ENCODE data around the gene GPR35. TPM values are rescaled to one million over a fixed set of nuclear protein-coding genes. Genes with fewer than 3 reads are reported as not detected.

Gene GPR35
- total and polyA plus RNA-seq, 2 donors (not counting 1 experiment from before 2014, with no cell fraction given): 1.2 TPM; not detected in 1

- Histone ChIP-seq H4K20me1 (ENCODE audit: control insufficient read depth, extremely low read depth, insufficient read depth, low read length) (no peaks in the 10 kb centered on the region), H3K27ac (ENCODE audit: insufficient read depth, low read length) (no peak overlapping the region), H3K4me3 (replicated peaks in 1 of 4; ENCODE audit: control extremely low read depth in 1 of 4, insufficient read depth in 1 of 4, low read depth in 3 of 4, low read length in 4 of 4) (no peak overlapping the region), H3K9me3 (ENCODE audit: control insufficient read depth, insufficient read depth, low read depth, low read length) (no peaks in the 10 kb centered on the region), H3K79me2 (ENCODE audit: control insufficient read depth, insufficient read depth, low read length) (no peaks in the 10 kb centered on the region), H3K36me3 (ENCODE audit: control insufficient read depth, insufficient read depth, low read length) (no peaks in the 10 kb centered on the region), H3K4me2 (ENCODE audit: extremely low read depth, insufficient read depth, low read length) (no peak overlapping the region), H3K4me1 (ENCODE audit: control insufficient read depth, extremely low read depth, insufficient read depth, low read length) (no peaks in the 10 kb centered on the region), H3K27me3 (ENCODE audit: control insufficient read depth, insufficient read depth, low read length) (peaks cover 5% of the 10 kb centered on the region), H3K9ac (ENCODE audit: insufficient read depth, low read length) (no peak overlapping the region), H2AFZ (ENCODE audit: low read length) (no peak overlapping the region)
- DNase-seq (ENCODE audit: low read depth in 2 of 2): no peak
- no peak for TF ChIP-seq EZH2 (IDR thresholded peaks at IDR 0.05; ENCODE audit: low read length, missing control alignments)
- TF ChIP-seq, protein P1, sequence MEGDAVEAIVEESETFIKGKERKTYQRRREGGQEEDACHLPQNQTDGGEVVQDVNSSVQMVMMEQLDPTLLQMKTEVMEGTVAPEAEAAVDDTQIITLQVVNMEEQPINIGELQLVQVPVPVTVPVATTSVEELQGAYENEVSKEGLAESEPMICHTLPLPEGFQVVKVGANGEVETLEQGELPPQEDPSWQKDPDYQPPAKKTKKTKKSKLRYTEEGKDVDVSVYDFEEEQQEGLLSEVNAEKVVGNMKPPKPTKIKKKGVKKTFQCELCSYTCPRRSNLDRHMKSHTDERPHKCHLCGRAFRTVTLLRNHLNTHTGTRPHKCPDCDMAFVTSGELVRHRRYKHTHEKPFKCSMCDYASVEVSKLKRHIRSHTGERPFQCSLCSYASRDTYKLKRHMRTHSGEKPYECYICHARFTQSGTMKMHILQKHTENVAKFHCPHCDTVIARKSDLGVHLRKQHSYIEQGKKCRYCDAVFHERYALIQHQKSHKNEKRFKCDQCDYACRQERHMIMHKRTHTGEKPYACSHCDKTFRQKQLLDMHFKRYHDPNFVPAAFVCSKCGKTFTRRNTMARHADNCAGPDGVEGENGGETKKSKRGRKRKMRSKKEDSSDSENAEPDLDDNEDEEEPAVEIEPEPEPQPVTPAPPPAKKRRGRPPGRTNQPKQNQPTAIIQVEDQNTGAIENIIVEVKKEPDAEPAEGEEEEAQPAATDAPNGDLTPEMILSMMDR (conservative IDR thresholded peaks at IDR 0.05 in 1 of 2, IDR thresholded peaks at IDR 0.05 in 1 of 2; ENCODE audit: low read depth in 1 of 2, low read length in 2 of 2): no peak
These were observed 37.4 kb downstream of the GPR35 start for GRCh38 chr2:240662681-240663080.

DNA sequence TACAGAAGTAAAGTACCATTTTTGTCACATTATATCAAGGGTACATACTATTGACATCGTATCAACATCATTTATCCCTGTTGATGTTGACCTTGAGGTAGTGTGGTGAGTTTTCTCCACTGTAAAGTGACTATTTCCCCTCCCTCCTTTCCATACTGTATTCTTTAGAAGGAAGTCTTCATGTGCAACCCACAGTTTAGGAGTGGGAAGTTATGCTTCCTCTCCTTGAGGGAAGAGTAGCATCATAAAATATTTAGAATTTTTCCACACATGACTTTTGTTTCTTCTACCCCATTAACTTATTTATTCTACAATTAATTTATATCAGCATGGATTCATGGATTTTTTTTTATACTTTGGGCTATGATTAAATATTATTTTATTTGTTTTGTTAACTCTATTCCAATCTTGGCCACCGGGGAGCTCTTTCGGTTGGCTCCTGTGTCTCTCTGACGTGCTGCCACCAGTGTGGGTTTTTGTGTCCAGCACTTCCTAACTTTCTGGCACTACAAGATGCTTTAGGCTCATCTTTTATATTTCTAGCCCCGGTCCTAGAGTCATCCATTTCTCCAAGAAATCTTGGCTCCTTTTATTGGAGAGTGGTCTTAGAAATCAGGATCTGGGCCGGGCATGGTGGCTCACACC lies 38.4 kb downstream of the GPR35 start:
- Histone ChIP-seq H3K36me3 (ENCODE audit: control insufficient read depth, insufficient read depth, low read length) (no peaks in the 10 kb centered on the region), H3K27ac (ENCODE audit: insufficient read depth, low read length) (no peak overlapping the region), H3K4me2 (ENCODE audit: extremely low read depth, insufficient read depth, low read length) (no peak overlapping the region), H4K20me1 (ENCODE audit: control insufficient read depth, extremely low read depth, insufficient read depth, low read length) (no peaks in the 10 kb centered on the region), H3K9me3 (ENCODE audit: control insufficient read depth, insufficient read depth, low read depth, low read length) (no peaks in the 10 kb centered on the region), H3K79me2 (ENCODE audit: control insufficient read depth, insufficient read depth, low read length) (no peaks in the 10 kb centered on the region), H3K4me3 (replicated peaks in 1 of 4; ENCODE audit: control extremely low read depth in 1 of 4, insufficient read depth in 1 of 4, low read depth in 3 of 4, low read length in 4 of 4) (no peak overlapping the region), H3K27me3 (ENCODE audit: control insufficient read depth, insufficient read depth, low read length) (peaks cover 5% of the 10 kb centered on the region), H3K4me1 (ENCODE audit: control insufficient read depth, extremely low read depth, insufficient read depth, low read length) (no peaks in the 10 kb centered on the region), H3K9ac (ENCODE audit: insufficient read depth, low read length) (no peak overlapping the region), H2AFZ (ENCODE audit: low read length) (no peak overlapping the region)
- TF ChIP-seq, protein P1 (conservative IDR thresholded peaks at IDR 0.05 in 1 of 2, IDR thresholded peaks at IDR 0.05 in 1 of 2; ENCODE audit: low read depth in 1 of 2, low read length in 2 of 2): no peak
- TF ChIP-seq EZH2 (IDR thresholded peaks at IDR 0.05; ENCODE audit: low read length, missing control alignments): no peak
- no peak for DNase-seq (ENCODE audit: low read depth in 2 of 2)

DNA sequence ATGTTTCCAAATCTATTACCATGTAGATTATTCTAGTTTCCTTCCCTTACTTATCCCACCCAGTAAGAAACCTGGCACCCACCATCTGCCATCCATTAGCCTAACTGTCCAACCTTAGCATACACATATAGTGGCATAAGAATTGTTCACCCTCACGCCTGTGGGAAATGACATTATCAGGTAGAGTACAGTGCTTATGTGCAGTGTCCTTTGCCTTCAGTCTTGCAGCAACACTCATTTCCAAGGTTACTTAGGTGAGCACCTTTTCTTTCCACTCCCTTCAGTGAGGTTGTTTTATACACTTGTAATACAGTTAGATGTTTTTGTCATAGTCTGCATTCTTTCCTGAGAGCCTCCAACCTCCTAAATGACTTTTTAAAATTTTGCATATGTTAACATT lies 39.3 kb downstream of the GPR35 start:
- no peak for DNase-seq (ENCODE audit: low read depth in 2 of 2)
- no peak overlapping the region for H3K4me2 ChIP-seq (ENCODE audit: extremely low read depth, insufficient read depth, low read length)
- no peak overlapping the region for H3K9ac ChIP-seq (ENCODE audit: insufficient read depth, low read length)
- H3K9me3 ChIP-seq (ENCODE audit: control insufficient read depth, insufficient read depth, low read depth, low read length): no peaks in the 10 kb centered on the region
- no peak overlapping the region for H2AFZ ChIP-seq (ENCODE audit: low read length)
- no peak overlapping the region for H3K4me3 ChIP-seq (replicated peaks in 1 of 4; ENCODE audit: control extremely low read depth in 1 of 4, insufficient read depth in 1 of 4, low read depth in 3 of 4, low read length in 4 of 4)
- H3K27me3 ChIP-seq (ENCODE audit: control insufficient read depth, insufficient read depth, low read length): peaks cover 5% of the 10 kb centered on the region
- no peaks in the 10 kb centered on the region for H3K4me1 ChIP-seq (ENCODE audit: control insufficient read depth, extremely low read depth, insufficient read depth, low read length)
- H3K27ac ChIP-seq (ENCODE audit: insufficient read depth, low read length): no peak overlapping the region
- no peaks in the 10 kb centered on the region for H4K20me1 ChIP-seq (ENCODE audit: control insufficient read depth, extremely low read depth, insufficient read depth, low read length)
- no peak for TF ChIP-seq EZH2 (IDR thresholded peaks at IDR 0.05; ENCODE audit: low read length, missing control alignments)
- TF ChIP-seq, protein P1 (conservative IDR thresholded peaks at IDR 0.05 in 1 of 2, IDR thresholded peaks at IDR 0.05 in 1 of 2; ENCODE audit: low read depth in 1 of 2, low read length in 2 of 2): no peak
- no peaks in the 10 kb centered on the region for H3K79me2 ChIP-seq (ENCODE audit: control insufficient read depth, insufficient read depth, low read length)
- H3K36me3 ChIP-seq (ENCODE audit: control insufficient read depth, insufficient read depth, low read length): no peaks in the 10 kb centered on the region
